Suprapubic skin (tissue), 4 donors: ENCODE results near the gene SREBF1.

Source experiments
- CTCF ChIP-seq, 2 donors: fragments of 200-600 bp in 1 of 2; fragments of 450-650 bp in 1 of 2; sonication (generic) in 1 of 2; IDR thresholded peaks; one replicate each; pipeline ENCODE4 v1.5.1; 2016 to 2019; ENCODE audit warnings: antibody characterized with exemption in 2 of 2, mild to moderate bottlenecking in 1 of 2, moderate library complexity in 1 of 2
- EP300 ChIP-seq: sonication (generic); formaldehyde crosslinking; IDR thresholded peaks from one replicate; pipeline ENCODE4 v1.6.1; 2017; ENCODE audit warnings: antibody characterized with exemption
- POLR2A ChIP-seq, 2 donors: fragments of 450-650 bp; IDR thresholded peaks; one replicate each; pipeline ENCODE4 v1.6.1; 2017; ENCODE audit warnings: antibody characterized with exemption in 2 of 2, mild to moderate bottlenecking in 2 of 2, moderate library complexity in 2 of 2
- POLR2AphosphoS5 ChIP-seq, 3 donors: sonication (generic); formaldehyde crosslinking; IDR thresholded peaks; one replicate each; pipeline ENCODE4 v1.6.1; 2017; ENCODE audit warnings: antibody characterized with exemption in 3 of 3

- TF ChIP-seq CTCF (IDR thresholded peaks at IDR 0.05): no peak
- TF ChIP-seq POLR2AphosphoS5 (IDR thresholded peaks at IDR 0.05): no peak
- no peak for TF ChIP-seq POLR2A (IDR thresholded peaks at IDR 0.05)
- no peak for TF ChIP-seq EP300
These were observed 64.6 kb downstream of the SREBF1 start for GRCh38 chr17:17772231-17772630.
